Activated B cell treated with CpG ODN at 0.5 μM for 24 hours (primary cell): ENCODE measurements around the gene SYS1. TPM values are rescaled to one million over a fixed set of nuclear protein-coding genes. Genes with fewer than 3 reads are reported as not detected.
A peak's percentile ranks its signal among the peaks of the same experiment; 100 is the strongest.

ENCODE experiments used
- ATAC-seq: fragments of 200-7000 bp; cut with Tn5 transposase; one replicate; pipeline ENCODE4 v1.10.0; 2021; ENCODE audit warnings: low read depth, mild to moderate bottlenecking, moderate library complexity
- CTCF ChIA-PET: fragments of 350-600 bp; sonication (Branson Sonifier 250); formaldehyde crosslinking; loops from one replicate; lab custom pipeline; 2021; ENCODE audit warnings: antibody characterized with exemption; lab: Charles Lee
- POLR2A ChIA-PET: fragments of 350-600 bp; sonication (Branson Sonifier 250); formaldehyde crosslinking; loops from one replicate; lab custom pipeline; 2021; ENCODE audit warnings: antibody characterized with exemption; lab: Charles Lee
- DNase-seq: peaks from one replicate; pipeline ENCODE4 v3.0.0; 2022
- H3K27ac Mint-ChIP-seq: one replicate; pipeline ENCODE4 v1.8.0; 2020; ENCODE audit warnings: mixed read lengths
- H3K27me3 Mint-ChIP-seq: one replicate; pipeline ENCODE4 v1.8.0; 2021; ENCODE audit warnings: mixed read lengths
- H3K36me3 Mint-ChIP-seq: one replicate; pipeline ENCODE4 v1.8.0; 2021; ENCODE audit warnings: low read depth, mixed read lengths
- H3K4me1 Mint-ChIP-seq: one replicate; pipeline ENCODE4 v1.8.0; 2021; ENCODE audit warnings: mixed read lengths
- H3K4me3 Mint-ChIP-seq: one replicate; pipeline ENCODE4 v1.8.0; 2020; ENCODE audit warnings: mild to moderate bottlenecking, mixed read lengths
- H3K9me3 Mint-ChIP-seq: one replicate; pipeline ENCODE4 v1.8.0; 2020; ENCODE audit warnings: mixed read lengths
- intact Hi-C: fragments of 100-400 bp; cut with micrococcal nuclease; formaldehyde crosslinking; loops from one replicate; pipeline ENCODE4 v1.15.1; 2024
- total RNA-seq: library from RNA; stranded (reverse); gene quantifications from 2 replicates; pipeline ENCODE4 v1.2.3, GENCODE V29; 2022
- TF ChIP-seq, protein P1 (sequence below): fragments of 200-600 bp; IDR thresholded peaks from one replicate; pipeline ENCODE4 v1.8.0; 2022; ENCODE audit warnings: antibody characterized with exemption, mild to moderate bottlenecking

The SYS1 gene
- total RNA-seq, 1 donor from 2014 or later, result 35.2 TPM

- Mint-ChIP-seq H3K9me3 (no peaks in the 10 kb centered on the region), H3K4me3 (no peak overlapping the region), H3K27ac (no peak overlapping the region), H3K27me3 (peaks cover 25% of the 10 kb centered on the region), H3K4me1 (peaks cover 33% of the 10 kb centered on the region), H3K36me3 (no peaks in the 10 kb centered on the region)
- POLR2A ChIA-PET, result no interaction called here
- DNase-seq, result no peak
- CTCF ChIA-PET, result interaction anchor here (1.2 to 5.2 kb wide), 5 partner anchors 24 to 454 kb away, joined by 3 to 49 read pairs (median 8); no protein-coding TSS in a partner anchor
- no peak for ATAC-seq
- TF ChIP-seq, protein P1, sequence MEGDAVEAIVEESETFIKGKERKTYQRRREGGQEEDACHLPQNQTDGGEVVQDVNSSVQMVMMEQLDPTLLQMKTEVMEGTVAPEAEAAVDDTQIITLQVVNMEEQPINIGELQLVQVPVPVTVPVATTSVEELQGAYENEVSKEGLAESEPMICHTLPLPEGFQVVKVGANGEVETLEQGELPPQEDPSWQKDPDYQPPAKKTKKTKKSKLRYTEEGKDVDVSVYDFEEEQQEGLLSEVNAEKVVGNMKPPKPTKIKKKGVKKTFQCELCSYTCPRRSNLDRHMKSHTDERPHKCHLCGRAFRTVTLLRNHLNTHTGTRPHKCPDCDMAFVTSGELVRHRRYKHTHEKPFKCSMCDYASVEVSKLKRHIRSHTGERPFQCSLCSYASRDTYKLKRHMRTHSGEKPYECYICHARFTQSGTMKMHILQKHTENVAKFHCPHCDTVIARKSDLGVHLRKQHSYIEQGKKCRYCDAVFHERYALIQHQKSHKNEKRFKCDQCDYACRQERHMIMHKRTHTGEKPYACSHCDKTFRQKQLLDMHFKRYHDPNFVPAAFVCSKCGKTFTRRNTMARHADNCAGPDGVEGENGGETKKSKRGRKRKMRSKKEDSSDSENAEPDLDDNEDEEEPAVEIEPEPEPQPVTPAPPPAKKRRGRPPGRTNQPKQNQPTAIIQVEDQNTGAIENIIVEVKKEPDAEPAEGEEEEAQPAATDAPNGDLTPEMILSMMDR, result no peak
- intact Hi-C loops, result no loop called here
These were observed 45.1 kb upstream of the SYS1 start for GRCh38 chr20:45317826-45318225.

DNA sequence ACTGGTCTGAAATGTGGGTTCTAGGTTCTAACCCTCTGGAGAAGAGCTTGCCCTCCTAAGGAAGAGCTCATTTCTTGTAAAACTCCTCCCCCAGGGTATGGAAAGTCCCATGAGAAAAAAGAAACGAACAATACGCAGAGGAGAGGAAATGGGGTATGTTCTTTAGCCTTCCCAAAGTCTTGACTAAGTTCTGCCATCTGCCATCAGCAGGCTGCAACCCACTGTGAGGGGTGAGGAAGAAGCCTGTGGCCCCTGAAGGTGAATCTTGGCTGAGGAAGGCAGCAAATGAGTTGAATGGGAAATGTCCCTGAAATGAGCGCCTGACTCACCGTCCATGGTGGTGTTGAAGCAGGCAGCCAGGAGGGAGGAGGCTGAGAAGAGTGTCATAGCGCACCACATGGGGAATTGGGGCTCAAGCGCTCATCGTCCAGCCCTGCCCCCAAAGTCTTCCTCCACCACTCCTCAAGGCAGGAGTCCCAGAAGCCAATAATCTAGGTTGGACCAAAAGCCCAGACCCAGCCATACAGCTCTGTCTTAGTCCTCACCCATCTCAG lies 44.5 kb upstream of the SYS1 start:
- Mint-ChIP-seq H3K36me3 (no peaks in the 10 kb centered on the region), H3K27ac (no peak overlapping the region), H3K4me3 (no peak overlapping the region), H3K9me3 (no peaks in the 10 kb centered on the region), H3K27me3 (peaks cover 23% of the 10 kb centered on the region), H3K4me1 (peaks cover 37% of the 10 kb centered on the region)
- DNase-seq, result no peak
- ATAC-seq, result no peak
- TF ChIP-seq, protein P1, result no peak
- CTCF ChIA-PET, result interaction anchor here (0.7 to 5.2 kb wide), 9 partner anchors 25 to 481 kb away, joined by 3 to 49 read pairs (median 4); no protein-coding TSS in a partner anchor
- POLR2A ChIA-PET, result interaction anchor here (0.7 kb wide), 1 partner anchor 118 kb away, joined by 4 read pairs; no protein-coding TSS in a partner anchor
- intact Hi-C loops, result no loop called here

GRCh38 chr20:45318948-45319347 lies 44.0 kb upstream of the SYS1 start:
- POLR2A ChIA-PET, result interaction anchor here (0.7 kb wide), 2 partner anchors 14 to 118 kb away, joined by 4 to 7 read pairs; no protein-coding TSS in a partner anchor
- DNase-seq (no peak), ATAC-seq (no peak)
- H3K4me3 Mint-ChIP-seq, result peak overlapping the region; percentile 11
- peak overlapping the region; percentile 61 for H3K27ac Mint-ChIP-seq
- TF ChIP-seq, protein P1, result no peak
- H3K9me3 Mint-ChIP-seq, result no peaks in the 10 kb centered on the region
- CTCF ChIA-PET, result interaction anchor here (0.7 to 5.2 kb wide), 8 partner anchors 25 to 480 kb away, joined by 3 to 49 read pairs (median 4); no protein-coding TSS in a partner anchor
- peaks cover 37% of the 10 kb centered on the region for H3K4me1 Mint-ChIP-seq
- H3K27me3 Mint-ChIP-seq, result peaks cover 18% of the 10 kb centered on the region
- H3K36me3 Mint-ChIP-seq, result no peaks in the 10 kb centered on the region
- intact Hi-C loops, result loop anchor here (1.0 kb wide), 2 partner anchors 118 to 452 kb away; no protein-coding TSS in a partner anchor

DNA sequence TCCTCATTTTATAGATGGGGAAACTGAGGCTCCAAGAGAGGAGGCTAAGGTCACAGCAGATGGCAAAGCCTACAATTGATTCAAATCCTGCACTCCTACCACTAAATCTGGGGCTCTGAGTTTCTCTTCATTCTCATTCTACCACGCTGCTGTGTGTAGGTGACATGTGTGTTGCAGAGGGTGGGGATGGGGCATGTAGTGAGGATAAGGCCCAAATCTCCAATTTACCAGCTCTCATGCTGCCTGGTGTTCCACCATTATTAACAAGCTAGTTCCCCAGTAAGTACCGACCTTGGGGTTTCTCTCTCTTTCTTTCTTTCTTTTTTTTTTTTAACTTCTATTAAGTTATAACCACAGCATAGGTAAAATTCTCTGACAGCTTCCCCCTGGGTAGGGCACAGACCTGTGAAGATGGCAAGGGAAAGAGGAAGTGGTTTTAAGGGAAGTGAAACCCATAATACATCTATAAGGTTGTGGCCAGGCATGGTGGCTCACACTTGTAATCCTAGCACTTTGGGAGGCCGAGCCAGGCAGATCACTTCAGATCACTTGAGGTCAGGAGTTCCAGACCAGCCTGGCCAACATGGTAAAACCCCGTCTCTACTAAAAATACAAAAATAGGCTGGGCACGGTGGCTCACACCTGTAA lies 41.9 kb upstream of the SYS1 start:
- ChIA-PET CTCF (interaction anchor here (1.0 to 5.2 kb wide), 10 partner anchors 9 to 450 kb away, joined by 3 to 49 read pairs (median 5); partner anchors contain the start of gene SYS1), POLR2A (interaction anchor here (0.9 to 2.9 kb wide), 6 partner anchors 9 to 449 kb away, joined by 3 to 19 read pairs (median 4); partner anchors contain the start of gene SYS1)
- Mint-ChIP-seq H3K4me1 (peaks cover 37% of the 10 kb centered on the region), H3K9me3 (no peaks in the 10 kb centered on the region), H3K4me3 (peak overlapping the region; percentile 32), H3K36me3 (no peaks in the 10 kb centered on the region), H3K27me3 (peaks cover 4% of the 10 kb centered on the region), H3K27ac (peak overlapping the region; percentile 46)
- TF ChIP-seq, protein P1, result no peak
- ATAC-seq (peak; percentile 93), DNase-seq (no peak)
- intact Hi-C loops, result loop anchor here (1.0 kb wide), 1 partner anchor 42 kb away; the partner anchor contains the start of gene SYS1
